H1 (cell line): Measurements from ENCODE around the gene POU3F2.

Experiments
- CTCF ChIP-seq, 3 experiments: IDR thresholded peaks; 1 replicate in 2 of 3; 2 replicates in 1 of 3; pipeline versions ENCODE4 v1.5.1 to v1.6.1; 2011; ENCODE audit warnings: low read length in 3 of 3, mild to moderate bottlenecking in 3 of 3, inconsistent platforms in 2 of 3, low read depth in 1 of 3, moderate library complexity in 1 of 3; ENCODE audit not compliant: insufficient read depth in 1 of 3; ENCODE audit errors: control extremely low read depth in 1 of 3
- GABPA ChIP-seq: IDR thresholded peaks from 2 replicates; pipeline ENCODE4 v1.6.1; 2011; ENCODE audit warnings: mild to moderate bottlenecking, low read length, moderate library complexity, borderline replicate concordance; ENCODE audit not compliant: insufficient read depth
- MAX ChIP-seq: IDR thresholded peaks from 2 replicates; pipeline ENCODE4 v1.6.1; 2012; ENCODE audit warnings: inconsistent platforms
- POLR2AphosphoS5 ChIP-seq: IDR thresholded peaks from 2 replicates; pipeline ENCODE4 v1.6.1; 2011; ENCODE audit warnings: low read depth, low read length

- TF ChIP-seq CTCF (IDR thresholded peaks at IDR 0.05; ENCODE audit: control extremely low read depth in 1 of 3, insufficient read depth in 1 of 3, low read depth in 1 of 3, low read length in 3 of 3) (no peak), POLR2AphosphoS5 (no peak), MAX (no peak), GABPA (no peak)
These were observed 11.6 kb downstream of the POU3F2 start for GRCh38 chr6:98846021-98846380.
